HT-29 (cell line): ENCODE data around the gene CST6. TPM values are rescaled to one million over a fixed set of nuclear protein-coding genes. Genes with fewer than 3 reads are reported as not detected.
"Not testable (repeated sequence)": the region's sequence is repeated elsewhere in the genome, so short reads cannot be mapped to it uniquely, and the experiment has no call there.

Experiments
- DNase-seq: peaks from one replicate; pipeline ENCODE4 v3.0.0-alpha.2; 2015; ENCODE audit warnings: low spot score
- total RNA-seq: library from RNA; depleted of rRNA; stranded (reverse); fragments of >200 nt; shearing (Covaris generic); gene quantifications from 2 replicates; pipeline ENCODE4 v1.2.3, GENCODE V29; 2014

CST6 gene
- total RNA-seq, 1 experiment from 2014 or later: 23.0 TPM

GRCh38 chr11:66015454-66015881, 3.7 kb downstream of the CST6 start:
- no peak for DNase-seq

GRCh38 chr11:66015936-66016792, 4.4 kb downstream of the CST6 start:
- DNase-seq: no peak

GRCh38 chr11:66016793-66017177, 5.0 kb downstream of the CST6 start:
- no peak for DNase-seq

- DNase-seq: no peak
These were observed 5.5 kb downstream of the CST6 start for GRCh38 chr11:66017321-66017720.

GRCh38 chr11:66020212-66020611, 8.4 kb downstream of the CST6 start:
- DNase-seq: no peak

GRCh38 chr11:66020618-66021357, 9.0 kb downstream of the CST6 start:
- DNase-seq: peak; percentile 70

- DNase-seq: peak; percentile 81
These were observed 10.8 kb downstream of the CST6 start for GRCh38 chr11:66022401-66023185.

GRCh38 chr11:66023186-66023440, 11.3 kb downstream of the CST6 start:
- DNase-seq: not testable (repeated sequence)

GRCh38 chr11:66026017-66026529, 14.3 kb downstream of the CST6 start, which contains the start of gene CATSPER1:
TSS of gene CATSPER1 (minus strand) at chr11:66026479. CDS start at chr11:66026379, 100 bp downstream.
- no peak for DNase-seq

GRCh38 chr11:66032957-66033735, 21.3 kb downstream of the CST6 start:
- no peak for DNase-seq

- no peak for DNase-seq
These were observed 24.0 kb downstream of the CST6 start for GRCh38 chr11:66035653-66036333.

- DNase-seq: no peak
These were observed 24.5 kb downstream of the CST6 start for GRCh38 chr11:66036334-66036710.

GRCh38 chr11:66037327-66037726, 25.5 kb downstream of the CST6 start:
- DNase-seq: no peak

GRCh38 chr11:66039765-66040164, 28.0 kb downstream of the CST6 start:
- DNase-seq: no peak

- DNase-seq: no peak
These were observed 30.6 kb downstream of the CST6 start for GRCh38 chr11:66042227-66042995.

GRCh38 chr11:66042996-66043906, 31.4 kb downstream of the CST6 start:
- no peak for DNase-seq

GRCh38 chr11:66044757-66045156, 32.9 kb downstream of the CST6 start:
- no peak for DNase-seq

- peak; percentile 85 for DNase-seq
These were observed 33.4 kb downstream of the CST6 start for GRCh38 chr11:66045177-66045639.

- DNase-seq: no peak
These were observed 35.1 kb downstream of the CST6 start for GRCh38 chr11:66046901-66047300.
